Choroid plexus epithelial cell (primary cell): ENCODE measurements around the gene ARID4A.
A peak's percentile ranks its signal among the peaks of the same experiment; 100 is the strongest.

Experiments used
- DNase-seq: peaks from one replicate; pipeline ENCODE4 v3.0.0-alpha.2; 2010; ENCODE audit warnings: low read depth
- H3K4me3 ChIP-seq: 2 replicates; pipeline ENCODE4 v1.5.1; 2011; ENCODE audit warnings: low read depth, mild to moderate bottlenecking, control low read depth, low read length, moderate library complexity
- CTCF ChIP-seq: conservative IDR thresholded peaks from 2 replicates; pipeline ENCODE4 v1.5.1; 2011; ENCODE audit warnings: low read depth, mild to moderate bottlenecking, control low read depth, inconsistent platforms, low read length, moderate library complexity

The ARID4A gene

DNA sequence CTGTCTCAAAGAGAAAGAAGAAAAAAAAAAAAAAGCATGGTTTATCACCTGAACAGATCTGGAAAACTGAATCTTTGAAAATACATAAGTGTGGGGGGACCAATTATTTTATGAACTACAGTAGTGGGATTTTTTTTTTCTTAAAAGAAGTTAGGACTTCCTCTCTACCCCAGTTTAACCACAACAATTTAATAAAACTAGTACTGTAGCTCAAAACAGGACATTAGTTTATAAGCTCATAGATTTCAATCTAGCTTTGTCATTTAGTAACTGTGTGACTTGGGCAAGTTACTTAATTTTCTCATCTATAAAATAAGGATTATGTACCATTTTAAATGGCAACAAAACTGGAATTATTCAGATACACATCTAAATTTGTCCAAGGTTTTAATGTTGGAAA is 23.5 kb upstream of the ARID4A start:
- TF ChIP-seq CTCF = no peak
- H3K4me3 ChIP-seq = no peak overlapping the region
- DNase-seq = no peak

- no peak overlapping the region for H3K4me3 ChIP-seq
- no peak for DNase-seq
- TF ChIP-seq CTCF = no peak
Measured at GRCh38 chr14:58275527-58276190, 22.7 kb upstream of the ARID4A start.

GRCh38 chr14:58276208-58276607 is 22.1 kb upstream of the ARID4A start:
- DNase-seq = no peak
- H3K4me3 ChIP-seq = no peak overlapping the region
- no peak for TF ChIP-seq CTCF

- H3K4me3 ChIP-seq = no peak overlapping the region
- TF ChIP-seq CTCF = no peak
- no peak for DNase-seq
Measured at GRCh38 chr14:58278177-58278576, 20.2 kb upstream of the ARID4A start.

GRCh38 chr14:58280954-58281787 is 17.2 kb upstream of the ARID4A start:
- no peak for TF ChIP-seq CTCF
- no peak overlapping the region for H3K4me3 ChIP-seq
- peak; percentile 95 for DNase-seq

GRCh38 chr14:58281969-58282368 is 16.4 kb upstream of the ARID4A start:
- no peak overlapping the region for H3K4me3 ChIP-seq
- TF ChIP-seq CTCF = no peak
- no peak for DNase-seq
